Measurements from ENCODE around the gene MACROD1.

- no peak for TF ChIP-seq EZH2 (IDR thresholded peaks at IDR 0.05)
- TF ChIP-seq POLR2AphosphoS5 (IDR thresholded peaks at IDR 0.05; ENCODE audit: borderline replicate concordance, low read depth, low read length), result no peak
- no peak for TF ChIP-seq FOXP2 (optimal IDR thresholded peaks at IDR 0.05; ENCODE audit: control extremely low read depth, extremely low read length, insufficient read depth)
These were observed 114.6 kb downstream of the MACROD1 start for GRCh38 chr11:64051297-64051696.

Data from SK-N-MC (cell line).